HuH-7.5 (cell line): ENCODE measurements around the gene TMEM169.
"Not testable (repeated sequence)": the region's sequence is repeated elsewhere in the genome, so short reads cannot be mapped to it uniquely, and the experiment has no call there.

Source experiments
- DNase-seq: peaks from one replicate; pipeline ENCODE4 v3.0.0; 2011; ENCODE audit warnings: low spot score

Gene TMEM169

GRCh38 chr2:216131175-216131926 lies 49.6 kb downstream of the TMEM169 start:
- DNase-seq = no peak

DNA sequence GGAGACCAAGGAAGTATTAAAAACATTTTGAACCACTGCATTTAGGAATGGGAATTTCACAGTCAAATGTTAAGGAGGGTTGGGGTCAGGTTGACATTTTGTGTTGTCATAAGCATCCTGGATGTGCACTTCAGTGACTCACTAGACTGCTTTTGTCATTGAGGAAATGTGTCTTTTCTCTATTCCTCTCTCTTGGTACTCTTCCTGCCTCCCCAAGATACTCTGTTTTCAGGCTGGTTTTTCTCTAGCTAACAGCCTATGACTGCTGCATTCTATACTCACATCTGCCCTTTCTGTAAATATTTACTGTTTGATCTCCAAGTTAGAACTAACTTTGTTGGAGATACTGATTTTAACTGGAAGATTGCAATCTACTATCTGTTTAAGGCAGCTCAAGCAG lies 50.9 kb downstream of the TMEM169 start:
- no peak for DNase-seq

GRCh38 chr2:216133397-216133796 lies 51.7 kb downstream of the TMEM169 start:
- no peak for DNase-seq

DNA sequence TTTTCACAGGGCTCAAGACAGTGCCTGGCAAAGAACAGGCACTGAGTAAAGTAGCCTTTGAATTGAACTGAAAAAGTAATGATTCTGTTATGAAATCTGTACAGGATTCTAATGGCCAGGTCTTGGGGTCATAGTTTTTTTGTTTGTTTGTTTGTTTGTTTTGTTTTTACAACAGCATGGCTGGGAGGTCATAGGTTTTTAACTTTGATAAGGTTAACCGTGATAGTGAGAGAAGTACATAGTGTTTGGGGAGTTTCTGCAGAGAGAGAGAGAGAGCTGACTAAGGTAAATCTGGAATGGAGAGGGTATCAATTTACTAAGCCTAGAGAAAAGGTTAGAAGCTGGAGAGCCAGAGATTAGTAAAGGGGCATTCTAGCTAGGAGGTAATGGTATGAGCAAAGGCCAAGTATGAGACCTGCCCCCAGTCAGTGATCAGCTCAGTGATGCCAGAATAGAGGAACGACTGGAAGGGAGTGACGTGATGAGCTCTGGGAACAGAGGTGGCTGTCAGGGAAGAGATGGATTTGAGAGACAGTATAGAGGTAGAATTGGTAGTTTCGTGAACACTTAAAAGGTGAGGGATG lies 53.3 kb downstream of the TMEM169 start:
- no peak for DNase-seq

GRCh38 chr2:216139884-216140283 lies 58.2 kb downstream of the TMEM169 start:
- DNase-seq = peak; percentile 13

DNA sequence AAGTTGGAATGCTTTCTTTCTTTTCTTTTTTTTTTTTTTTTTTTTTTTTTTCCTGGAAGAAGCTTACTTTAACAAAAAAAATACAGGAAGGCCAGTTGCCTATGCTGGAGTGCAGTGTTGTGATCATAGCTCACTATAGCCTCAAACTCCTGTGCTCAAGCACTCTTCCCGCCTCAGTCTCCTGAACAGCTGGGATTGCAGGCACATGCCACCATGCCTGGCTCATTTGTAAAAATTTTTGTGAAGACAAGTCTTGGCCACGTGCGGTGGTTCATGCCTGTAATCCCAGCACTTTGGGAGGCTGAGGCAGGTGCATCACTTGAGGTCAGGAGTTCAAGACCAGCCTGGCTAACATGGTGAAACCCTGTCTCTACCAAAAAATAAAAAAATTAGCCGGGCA lies 59.8 kb downstream of the TMEM169 start:
- DNase-seq = not testable (repeated sequence)

GRCh38 chr2:216142540-216142939 lies 60.8 kb downstream of the TMEM169 start:
- no peak for DNase-seq

- DNase-seq = no peak
These were observed 62.7 kb downstream of the TMEM169 start for GRCh38 chr2:216144372-216144771.

GRCh38 chr2:216144857-216145256 lies 63.1 kb downstream of the TMEM169 start:
- DNase-seq = no peak

- no peak for DNase-seq
These were observed 64.9 kb downstream of the TMEM169 start for GRCh38 chr2:216146573-216146972.

DNA sequence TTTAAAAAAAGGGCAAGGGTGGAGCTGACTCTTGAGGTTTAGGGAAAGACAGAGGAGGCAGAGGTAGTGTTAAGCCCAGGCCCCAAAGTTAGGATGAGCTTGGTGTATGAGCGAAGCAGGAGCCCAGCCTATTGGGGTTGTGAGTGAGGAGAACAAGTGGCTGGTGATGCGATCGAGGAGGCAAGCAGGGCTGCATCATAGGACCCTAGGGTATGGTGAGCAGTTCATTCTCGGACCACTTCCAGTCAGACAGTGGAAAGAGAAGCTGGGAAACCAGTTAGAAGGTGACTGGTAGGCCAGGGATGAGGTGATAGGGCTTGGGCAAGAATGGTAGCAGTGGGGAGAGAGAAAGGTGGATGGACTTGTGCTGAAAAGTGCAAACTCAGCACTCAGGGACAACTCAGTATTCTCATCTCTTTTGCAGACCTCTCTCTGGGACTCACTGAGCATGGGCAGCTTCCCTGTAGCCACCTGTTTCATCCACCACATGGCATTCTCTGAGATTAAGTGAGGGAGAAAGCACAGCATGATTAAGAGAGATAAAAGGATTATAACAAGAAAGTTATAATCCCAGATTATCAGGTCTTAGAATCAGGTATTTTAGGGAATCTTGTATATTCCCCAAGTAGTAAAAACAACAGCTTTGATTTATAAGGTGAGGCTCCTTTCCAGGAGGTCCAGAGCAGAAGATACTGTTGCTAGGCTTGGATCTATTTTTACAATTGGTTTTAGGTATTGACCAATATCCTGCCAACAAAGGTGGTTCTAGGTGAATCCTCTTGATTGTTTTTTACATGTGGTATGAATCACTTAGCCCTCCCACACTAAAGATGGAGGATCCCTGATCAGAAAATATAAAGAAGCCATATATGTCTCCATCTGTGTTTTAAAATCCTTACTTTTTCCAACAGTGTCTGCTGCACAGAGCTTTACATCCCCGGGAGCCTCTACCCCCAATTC lies 65.7 kb downstream of the TMEM169 start:
- no peak for DNase-seq

- no peak for DNase-seq
These were observed 67.3 kb downstream of the TMEM169 start for GRCh38 chr2:216148983-216149382.

- DNase-seq = no peak
These were observed 68.0 kb downstream of the TMEM169 start for GRCh38 chr2:216149741-216150140.

DNA sequence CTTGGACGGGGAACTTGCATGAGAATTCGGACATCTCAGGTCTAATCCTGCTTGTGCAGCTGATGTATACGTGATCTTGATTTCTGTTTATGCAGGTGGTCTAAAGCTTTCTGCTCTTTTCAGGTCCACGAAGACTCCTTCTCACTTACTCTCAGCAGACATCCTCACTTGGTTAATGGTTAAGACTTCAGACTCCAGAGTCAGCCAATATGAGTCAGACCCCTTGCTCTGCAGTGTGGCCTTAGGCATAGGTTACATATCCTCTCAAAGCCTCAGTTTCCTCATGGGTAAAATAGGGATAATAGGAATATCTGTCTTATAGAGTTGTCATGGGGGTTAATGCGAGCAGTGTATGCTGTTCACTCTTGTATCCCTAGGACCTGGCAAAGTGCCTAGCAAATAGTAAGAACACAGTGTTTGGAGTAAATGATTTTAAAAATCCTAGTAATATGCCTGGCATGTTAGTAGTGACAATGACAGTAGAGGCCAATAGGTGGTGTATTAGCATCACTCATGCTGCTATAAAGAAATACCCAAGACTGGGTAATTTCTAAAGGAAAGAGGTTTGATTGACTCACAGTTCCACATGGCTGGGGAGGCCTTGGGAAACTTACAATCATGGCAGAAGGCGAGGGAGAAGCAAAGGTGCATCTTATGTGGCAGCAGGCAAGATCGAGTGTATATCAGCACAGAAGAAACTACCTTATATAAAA lies 69.8 kb downstream of the TMEM169 start:
- no peak for DNase-seq
